Measurements from ENCODE around the gene ZNF664.
"Not testable (repeated sequence)": the region's sequence is repeated elsewhere in the genome, so short reads cannot be mapped to it uniquely, and the experiment has no call there.

DNA sequence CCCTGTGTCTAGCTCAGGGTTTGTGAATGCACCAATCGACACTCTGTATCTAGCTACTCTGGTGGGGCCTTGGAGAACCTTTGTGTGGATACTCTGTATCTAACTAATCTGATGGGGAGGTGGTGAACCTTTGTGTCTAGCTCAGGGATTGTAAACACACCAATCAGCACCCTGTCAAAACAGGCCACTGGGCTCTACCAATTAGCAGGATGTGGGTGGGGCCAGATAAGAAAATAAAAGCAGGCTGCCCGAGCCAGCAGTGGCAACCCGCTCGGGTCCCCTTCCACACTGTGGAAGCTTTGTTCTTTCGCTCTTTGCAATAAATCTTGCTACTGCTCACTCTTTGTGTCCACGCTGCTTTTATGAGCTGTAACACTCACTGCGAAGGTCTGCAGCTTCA, 25.5 kb upstream of the ZNF664 start:
- TF ChIP-seq REST (IDR thresholded peaks at IDR 0.05; ENCODE audit: low read depth); POLR2AphosphoS5 (IDR thresholded peaks at IDR 0.05; ENCODE audit: low read depth, low read length); CEBPB (IDR thresholded peaks at IDR 0.05; ENCODE audit: low read depth); EZH2phosphoT487 (IDR thresholded peaks at IDR 0.05; ENCODE audit: borderline replicate concordance); CBX3 (IDR thresholded peaks at IDR 0.05; ENCODE audit: low read depth): not testable (repeated sequence)
- TF ChIP-seq, protein P1, sequence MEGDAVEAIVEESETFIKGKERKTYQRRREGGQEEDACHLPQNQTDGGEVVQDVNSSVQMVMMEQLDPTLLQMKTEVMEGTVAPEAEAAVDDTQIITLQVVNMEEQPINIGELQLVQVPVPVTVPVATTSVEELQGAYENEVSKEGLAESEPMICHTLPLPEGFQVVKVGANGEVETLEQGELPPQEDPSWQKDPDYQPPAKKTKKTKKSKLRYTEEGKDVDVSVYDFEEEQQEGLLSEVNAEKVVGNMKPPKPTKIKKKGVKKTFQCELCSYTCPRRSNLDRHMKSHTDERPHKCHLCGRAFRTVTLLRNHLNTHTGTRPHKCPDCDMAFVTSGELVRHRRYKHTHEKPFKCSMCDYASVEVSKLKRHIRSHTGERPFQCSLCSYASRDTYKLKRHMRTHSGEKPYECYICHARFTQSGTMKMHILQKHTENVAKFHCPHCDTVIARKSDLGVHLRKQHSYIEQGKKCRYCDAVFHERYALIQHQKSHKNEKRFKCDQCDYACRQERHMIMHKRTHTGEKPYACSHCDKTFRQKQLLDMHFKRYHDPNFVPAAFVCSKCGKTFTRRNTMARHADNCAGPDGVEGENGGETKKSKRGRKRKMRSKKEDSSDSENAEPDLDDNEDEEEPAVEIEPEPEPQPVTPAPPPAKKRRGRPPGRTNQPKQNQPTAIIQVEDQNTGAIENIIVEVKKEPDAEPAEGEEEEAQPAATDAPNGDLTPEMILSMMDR (IDR thresholded peaks at IDR 0.05 in 2 of 3, conservative IDR thresholded peaks at IDR 0.05 in 1 of 3; ENCODE audit: borderline replicate concordance in 1 of 3, insufficient read depth in 1 of 3, low read depth in 2 of 3, low read length in 2 of 3): not testable (repeated sequence)

All from HCT116 (cell line).